Measurements from ENCODE around the gene PTGFRN. TPM values are rescaled to one million over a fixed set of nuclear protein-coding genes. Genes with fewer than 3 reads are reported as not detected.

Gene PTGFRN
- polyA plus RNA-seq, 1 donor from 2014 or later = 20.1 TPM

GRCh38 chr1:116947092-116947860, 37.6 kb downstream of the PTGFRN start:
- no peaks in the 10 kb centered on the region for H3F3A ChIP-seq (ENCODE audit: insufficient read depth, low read length, poor library complexity, severe bottlenecking)
- H3K9me3 ChIP-seq (ENCODE audit: low read length) = no peaks in the 10 kb centered on the region
- no peak overlapping the region for H2AFZ ChIP-seq (ENCODE audit: low read depth, low read length)
- no peaks in the 10 kb centered on the region for H3K9me2 ChIP-seq (ENCODE audit: insufficient read depth, low read length)
- TF ChIP-seq REST (IDR thresholded peaks at IDR 0.05; ENCODE audit: borderline replicate concordance) (no peak), CTCF (IDR thresholded peaks at IDR 0.05; ENCODE audit: poor library complexity, severe bottlenecking) (no peak)
- H3K36me3 ChIP-seq (ENCODE audit: insufficient read depth, low read length) = peaks cover 7% of the 10 kb centered on the region
- no peak overlapping the region for H3K4me2 ChIP-seq (ENCODE audit: low read length)
- H3K27me3 ChIP-seq (ENCODE audit: insufficient read depth, low read depth, low read length) = no peaks in the 10 kb centered on the region
- H3K27ac ChIP-seq (ENCODE audit: low read length) = no peak overlapping the region
- no peaks in the 10 kb centered on the region for H4K20me1 ChIP-seq (ENCODE audit: insufficient read depth)
- H3K79me2 ChIP-seq (replicated peaks; ENCODE audit: insufficient read depth, low read length) = no peaks in the 10 kb centered on the region
- H3K9ac ChIP-seq (ENCODE audit: low read length) = no peak overlapping the region
- H3K4me3 ChIP-seq (ENCODE audit: low read length) = no peak overlapping the region

- Histone ChIP-seq H3K79me2 (replicated peaks; ENCODE audit: insufficient read depth, low read length) (no peaks in the 10 kb centered on the region), H4K20me1 (ENCODE audit: insufficient read depth) (no peaks in the 10 kb centered on the region), H3K27me3 (ENCODE audit: insufficient read depth, low read depth, low read length) (no peaks in the 10 kb centered on the region), H3K4me2 (ENCODE audit: low read length) (no peak overlapping the region), H3K27ac (ENCODE audit: low read length) (no peak overlapping the region), H3K9me3 (ENCODE audit: low read length) (no peaks in the 10 kb centered on the region), H3K4me3 (ENCODE audit: low read length) (no peak overlapping the region), H3K9me2 (ENCODE audit: insufficient read depth, low read length) (no peaks in the 10 kb centered on the region), H3F3A (ENCODE audit: insufficient read depth, low read length, poor library complexity, severe bottlenecking) (no peaks in the 10 kb centered on the region), H3K9ac (ENCODE audit: low read length) (no peak overlapping the region), H3K36me3 (ENCODE audit: insufficient read depth, low read length) (peaks cover 7% of the 10 kb centered on the region), H2AFZ (ENCODE audit: low read depth, low read length) (no peak overlapping the region)
- TF ChIP-seq SMC3 (conservative IDR thresholded peaks at IDR 0.05; ENCODE audit: poor library complexity) (no peak), MXI1 (conservative IDR thresholded peaks at IDR 0.05; ENCODE audit: poor library complexity, severe bottlenecking) (no peak), TAF1 (IDR thresholded peaks at IDR 0.05; ENCODE audit: low read depth) (no peak), EZH2 (IDR thresholded peaks at IDR 0.05; ENCODE audit: borderline replicate concordance, insufficient read depth, low read length, poor library complexity, severe bottlenecking) (no peak), POLR2AphosphoS5 (IDR thresholded peaks at IDR 0.05) (no peak), REST (IDR thresholded peaks at IDR 0.05; ENCODE audit: borderline replicate concordance) (no peak), RAD21 (conservative IDR thresholded peaks at IDR 0.05) (no peak), CTCF (IDR thresholded peaks at IDR 0.05; ENCODE audit: poor library complexity, severe bottlenecking) (no peak), EP300 (conservative IDR thresholded peaks at IDR 0.05; ENCODE audit: poor library complexity, severe bottlenecking) (no peak)
These were observed 38.3 kb downstream of the PTGFRN start for GRCh38 chr1:116948046-116948445.
